SK-N-DZ (cell line): ENCODE measurements around the gene GAST.

Source experiments
- DNase-seq: peaks from one replicate; pipeline ENCODE4 v3.0.0-alpha.2; 2015; ENCODE audit warnings: low spot score

Gene GAST

DNA sequence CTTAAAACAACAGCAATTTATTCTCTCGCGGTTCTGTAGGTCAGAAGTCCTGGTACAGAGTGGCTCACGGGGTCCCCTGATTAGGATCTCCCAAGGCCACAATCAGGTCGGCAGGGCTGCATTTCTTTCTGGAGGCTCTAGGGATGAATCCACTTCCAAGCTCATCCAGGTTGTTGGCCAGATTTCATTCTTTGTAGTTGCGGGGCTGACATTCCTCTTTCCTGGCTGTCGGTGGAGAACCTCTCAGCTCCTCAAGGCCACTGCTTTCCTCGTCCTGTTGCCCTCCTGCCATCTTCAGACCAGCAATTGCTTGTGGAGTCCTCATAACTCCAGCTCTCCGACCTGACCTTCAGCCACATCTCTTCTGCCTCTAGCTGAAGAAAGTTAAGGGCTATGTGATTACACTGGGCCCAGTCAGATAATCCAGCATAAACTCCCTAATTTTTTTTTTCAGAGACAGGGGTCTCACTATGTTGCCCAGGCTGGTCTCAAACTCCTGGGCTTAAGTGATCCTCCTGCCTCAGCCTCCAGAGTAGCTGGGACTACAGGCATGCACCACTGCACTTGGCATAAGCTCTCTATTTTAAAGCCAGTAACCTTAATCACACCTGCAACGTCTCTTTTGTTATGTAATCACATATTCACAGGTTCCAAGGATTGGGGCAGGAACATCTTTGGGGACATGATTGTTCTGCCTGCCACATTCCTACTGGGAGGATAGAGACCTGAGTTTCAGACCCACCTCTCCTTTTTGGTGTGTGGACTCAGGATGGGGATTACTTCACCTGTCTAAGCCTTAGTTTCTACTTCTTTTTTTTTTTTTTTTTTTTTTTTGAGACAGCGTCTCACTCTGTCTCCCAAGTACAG, 4.1 kb upstream of the GAST start:
- no peak for DNase-seq

DNA sequence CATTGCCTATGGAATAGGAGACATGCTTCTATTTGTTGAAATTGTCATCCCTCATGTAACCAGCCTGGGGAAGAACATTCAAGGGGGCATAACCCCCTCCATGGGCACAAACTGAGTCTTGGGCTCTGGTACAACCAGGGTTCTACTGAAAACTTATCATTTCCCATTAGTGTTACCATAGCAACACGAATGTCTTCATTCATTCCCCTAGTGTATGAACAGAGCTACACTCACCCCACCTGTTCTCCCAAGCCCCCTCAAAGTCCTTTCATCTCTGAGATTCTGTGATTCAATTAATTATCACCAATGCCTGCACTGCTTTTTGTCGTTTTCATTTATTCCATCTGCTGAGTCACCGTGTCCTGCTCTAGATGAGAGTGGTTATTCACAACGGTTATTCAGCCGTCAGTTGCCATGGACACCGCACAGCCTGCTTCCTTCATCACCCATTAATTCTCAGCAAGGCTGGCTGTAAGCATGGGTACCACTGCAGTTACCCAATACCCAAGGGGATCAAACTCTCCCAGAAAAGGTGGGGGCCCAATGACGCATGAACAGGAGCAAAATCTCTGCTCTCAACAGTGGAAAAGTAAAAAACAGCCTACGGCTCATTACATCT, 1.6 kb upstream of the GAST start:
- peak; percentile 74 for DNase-seq

DNA sequence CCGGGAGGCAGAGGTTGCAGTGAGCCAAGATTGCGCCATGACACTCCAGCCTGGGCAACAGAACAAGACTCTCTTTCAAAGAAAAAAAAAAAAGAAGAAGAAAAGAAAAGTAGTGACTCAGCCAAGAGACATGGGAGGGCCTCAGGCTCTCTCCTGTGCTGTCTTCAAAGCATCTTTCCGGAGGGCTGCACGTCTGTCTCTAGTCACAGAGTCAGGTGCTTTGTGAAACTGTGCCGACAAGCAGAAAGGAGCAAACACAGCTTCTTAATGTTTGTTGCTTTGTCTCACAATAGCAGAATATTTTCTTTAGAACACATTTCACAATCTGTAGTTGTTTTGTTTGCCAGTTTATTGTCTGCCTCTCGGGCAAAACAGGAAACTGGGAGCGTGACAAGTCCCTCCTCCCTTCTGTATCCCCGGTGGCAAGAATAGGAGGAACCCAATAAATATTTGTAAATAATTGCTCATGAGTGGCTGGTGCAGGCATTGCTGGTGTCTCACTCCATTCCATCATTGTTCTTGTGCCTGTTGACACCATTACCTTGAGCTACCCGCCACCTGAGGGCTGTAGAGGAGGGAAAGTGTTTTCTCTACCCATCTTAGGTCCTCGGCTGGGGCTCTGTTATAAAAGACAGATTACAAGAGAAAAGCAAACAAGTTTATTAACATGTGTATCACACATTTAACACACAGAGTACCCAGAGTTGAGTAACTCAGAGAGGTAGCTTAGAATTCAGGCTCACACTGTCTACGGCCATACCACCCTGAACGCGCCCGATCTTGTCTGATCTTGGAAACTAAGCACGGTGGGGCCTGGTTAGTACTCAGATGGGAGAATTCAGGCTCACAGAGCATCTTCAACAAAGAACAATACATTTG, 5.5 kb downstream of the GAST start:
- no peak for DNase-seq

DNA sequence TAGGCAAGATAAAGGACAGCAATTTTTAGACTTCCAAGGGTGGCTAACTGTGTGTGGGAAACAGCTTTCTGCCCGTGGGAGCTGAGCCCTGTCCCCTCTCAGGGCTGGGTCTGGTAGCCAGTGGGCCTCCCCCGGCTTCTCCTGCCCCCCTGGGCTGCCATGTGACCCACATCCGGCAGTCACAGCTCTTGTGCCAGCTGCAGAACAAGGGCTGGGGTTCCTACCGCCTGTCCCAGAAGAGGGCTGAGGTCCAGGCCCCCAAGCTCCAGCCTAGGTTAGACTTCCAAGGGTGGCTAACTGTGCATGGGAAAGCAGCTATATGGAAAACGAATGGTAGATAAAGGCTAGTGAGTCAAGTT, 6.1 kb downstream of the GAST start:
- DNase-seq, result no peak

DNA sequence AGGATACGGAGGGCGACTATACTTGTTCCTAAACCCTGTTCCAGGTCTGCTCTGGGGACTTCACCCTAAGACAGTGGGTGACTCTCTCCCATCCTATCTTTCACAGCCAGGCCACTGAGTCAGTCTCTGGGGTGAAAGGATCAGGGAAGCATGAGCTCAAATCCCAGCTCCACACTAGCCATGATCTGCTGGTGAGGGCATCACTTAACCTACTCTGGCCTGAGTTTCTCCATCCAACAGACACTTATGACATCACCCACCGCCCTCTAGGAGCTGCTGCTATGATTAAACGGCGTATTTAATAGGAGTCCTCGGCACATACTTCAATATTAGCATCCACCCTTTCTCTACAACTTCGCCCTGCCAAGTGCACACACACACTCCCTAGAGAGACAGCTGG, 10.1 kb downstream of the GAST start:
- DNase-seq, result no peak

DNA sequence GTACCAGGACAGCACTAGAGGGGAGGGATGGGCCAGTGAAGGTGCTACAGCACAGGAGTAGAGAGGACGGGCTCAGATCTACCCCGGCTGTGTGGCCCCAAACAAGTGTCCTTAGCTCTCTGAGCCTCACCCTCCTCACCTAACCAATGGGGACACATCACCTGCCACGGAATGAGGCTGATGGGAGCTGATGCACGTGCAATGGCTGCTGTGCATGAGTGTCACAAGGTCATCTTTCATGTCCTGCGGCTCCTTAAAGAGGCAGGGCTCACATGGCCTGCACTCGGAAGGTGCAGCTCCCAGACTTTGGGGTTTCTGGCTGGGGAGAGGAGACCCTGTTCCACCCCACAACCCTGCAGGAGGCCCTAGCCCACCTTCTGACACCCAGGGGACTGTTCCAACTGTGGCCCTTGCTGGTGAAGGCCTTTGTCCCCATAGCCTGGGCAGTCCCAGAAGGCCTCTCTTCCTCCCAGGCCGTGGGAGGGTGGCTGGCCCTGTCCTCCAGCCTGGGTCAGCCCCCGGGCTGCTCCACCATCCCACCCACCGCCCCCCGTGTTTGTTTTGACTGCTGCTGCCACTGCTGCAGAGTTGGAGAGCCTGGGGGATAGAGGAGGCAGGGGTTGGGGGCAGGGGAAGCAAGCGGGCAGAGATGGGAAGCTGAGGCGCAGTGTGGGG, 11.8 kb downstream of the GAST start:
- DNase-seq, result no peak

DNA sequence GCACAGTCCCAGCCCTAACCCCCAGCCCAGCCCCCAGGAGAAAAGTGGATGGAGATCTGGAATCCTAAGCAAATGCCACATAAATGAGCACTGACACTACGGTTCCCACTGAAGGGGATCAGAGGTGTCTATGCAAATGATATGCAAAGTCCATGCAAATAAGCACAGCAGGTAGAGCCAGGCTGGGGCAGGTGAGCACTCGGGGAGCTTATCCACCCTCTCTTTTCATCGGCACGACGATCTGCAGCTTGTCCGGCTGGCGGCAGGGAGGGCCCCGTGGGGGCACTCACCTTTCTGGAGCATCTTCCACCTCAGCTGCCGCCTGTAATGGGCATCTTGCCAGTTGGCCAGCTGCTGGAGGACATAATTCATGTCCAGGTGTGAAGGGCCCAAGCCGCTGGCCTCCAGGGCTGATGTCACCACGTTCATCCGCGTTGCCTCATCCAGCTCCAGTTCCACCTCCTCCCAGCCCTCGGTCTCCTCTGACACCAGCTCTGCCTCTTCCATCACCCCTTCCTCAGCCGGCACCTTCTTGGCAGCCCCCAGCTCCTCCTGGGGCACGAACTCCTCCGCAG, 12.4 kb downstream of the GAST start:
- DNase-seq, result no peak

DNA sequence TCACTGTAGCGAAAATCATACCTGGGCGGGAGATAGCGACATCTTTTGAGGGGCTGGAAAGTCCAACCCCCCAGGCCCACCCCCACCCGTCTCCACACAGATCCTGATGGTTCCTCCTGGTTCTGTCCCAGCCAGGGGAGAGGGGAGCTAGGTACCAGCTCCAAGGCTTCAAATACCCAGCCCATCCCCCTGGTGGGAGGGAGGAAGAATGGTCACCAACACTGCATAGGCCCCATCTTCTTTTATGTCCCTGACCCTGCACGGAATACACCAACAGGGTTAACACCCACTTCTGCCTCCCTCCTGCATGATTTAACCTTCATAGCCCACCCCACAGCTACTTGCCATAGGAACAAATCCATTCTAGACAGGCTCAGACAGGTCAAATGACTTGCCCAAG, 13.0 kb downstream of the GAST start:
- DNase-seq, result no peak

DNA sequence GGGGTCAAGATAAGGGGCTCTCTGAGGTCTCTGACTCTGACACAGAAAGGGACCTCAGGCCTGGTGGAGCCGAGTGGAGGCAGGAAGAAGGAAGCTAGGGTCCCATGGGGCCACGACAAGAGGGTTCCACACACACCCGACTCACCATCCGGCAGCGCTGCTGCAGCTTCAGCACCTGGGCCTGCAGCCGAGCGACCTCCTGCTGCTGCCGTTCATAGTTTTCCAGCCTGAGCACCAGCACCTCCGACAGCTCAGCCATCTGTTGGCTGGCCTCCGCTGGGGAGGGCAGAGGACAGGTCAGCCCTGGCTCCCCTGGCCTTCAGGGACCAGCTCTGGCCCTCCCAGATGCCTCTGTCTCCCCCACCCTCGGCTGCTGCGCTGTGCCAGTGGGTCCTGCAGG, 15.9 kb downstream of the GAST start:
- no peak for DNase-seq

DNA sequence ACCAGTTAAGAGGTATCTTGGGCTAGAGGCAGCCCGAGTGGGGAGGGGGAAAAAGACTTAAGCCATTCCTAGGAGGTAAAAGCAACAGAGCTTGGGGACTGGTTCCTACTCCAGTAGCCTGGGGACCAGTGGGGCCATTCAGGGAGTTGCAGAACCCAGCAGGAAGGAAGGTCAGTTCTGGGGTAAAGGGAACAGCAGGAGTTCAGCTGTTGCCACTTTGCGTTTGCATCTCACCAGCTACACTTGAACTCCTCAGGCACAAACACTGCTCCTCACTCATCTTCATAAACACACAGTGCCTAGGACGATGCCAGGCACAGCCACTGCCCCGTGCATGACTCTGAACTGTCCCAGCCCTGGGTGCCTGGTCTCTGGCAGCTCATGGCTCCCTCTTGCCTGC, 18.3 kb downstream of the GAST start:
- DNase-seq, result no peak

DNA sequence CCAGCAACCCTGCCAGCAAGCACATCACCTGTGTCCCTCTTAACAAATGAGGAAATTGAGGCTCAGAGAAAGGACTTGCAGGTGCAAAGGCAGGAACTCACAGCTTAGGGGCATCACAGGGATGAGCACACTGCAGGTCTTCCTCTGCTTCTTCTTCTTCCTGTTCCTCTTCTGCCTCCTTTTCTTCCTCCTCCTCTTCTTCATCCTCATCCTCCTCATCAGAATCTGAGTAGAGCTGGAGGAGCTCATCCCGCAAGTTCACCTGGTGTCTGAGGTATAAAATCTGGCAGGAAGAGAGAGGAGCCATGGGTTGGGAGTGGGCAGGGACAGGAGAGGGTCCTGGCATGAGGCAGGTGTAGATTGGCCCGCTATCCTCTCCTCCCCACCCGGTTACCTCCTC, 19.7 kb downstream of the GAST start:
- DNase-seq, result no peak

DNA sequence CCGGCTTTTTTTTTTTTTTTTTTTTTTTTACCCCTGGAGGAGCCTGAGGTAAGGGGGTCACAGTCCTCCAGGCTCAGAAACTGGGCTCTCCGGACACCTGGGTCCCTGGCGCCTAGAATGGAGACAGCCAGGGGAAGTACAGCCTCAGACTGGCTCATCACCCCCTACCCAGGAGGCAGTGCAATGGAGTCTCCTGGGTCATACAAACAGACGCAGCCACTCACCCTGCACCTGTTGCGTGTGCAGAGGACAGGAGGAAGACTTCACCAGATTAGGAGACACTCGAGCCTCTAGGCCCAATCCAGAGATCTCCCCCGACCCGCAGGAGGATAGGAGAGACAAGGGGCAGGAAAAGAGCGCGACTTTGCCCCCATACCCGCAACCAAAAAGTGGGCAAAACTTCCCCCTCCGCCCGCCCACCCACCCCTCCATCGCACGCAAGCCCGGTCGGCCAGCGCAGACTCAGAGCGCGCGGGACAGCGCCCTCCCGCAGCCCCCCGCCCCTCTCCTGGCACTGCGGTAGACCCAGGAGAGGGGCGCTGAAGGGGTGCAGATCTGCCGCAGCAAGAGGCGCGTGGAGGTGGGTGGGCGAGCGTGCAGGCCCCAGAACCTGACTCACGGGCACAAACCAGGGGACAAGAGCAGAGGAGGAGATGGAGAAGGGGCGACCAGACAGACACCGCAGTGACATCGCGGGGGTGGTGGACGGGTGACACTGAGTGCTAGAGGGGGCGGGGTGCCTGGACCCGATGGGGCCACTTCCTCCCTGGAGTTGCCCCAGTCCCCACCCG, 21.4 kb downstream of the GAST start:
- no peak for DNase-seq

DNA sequence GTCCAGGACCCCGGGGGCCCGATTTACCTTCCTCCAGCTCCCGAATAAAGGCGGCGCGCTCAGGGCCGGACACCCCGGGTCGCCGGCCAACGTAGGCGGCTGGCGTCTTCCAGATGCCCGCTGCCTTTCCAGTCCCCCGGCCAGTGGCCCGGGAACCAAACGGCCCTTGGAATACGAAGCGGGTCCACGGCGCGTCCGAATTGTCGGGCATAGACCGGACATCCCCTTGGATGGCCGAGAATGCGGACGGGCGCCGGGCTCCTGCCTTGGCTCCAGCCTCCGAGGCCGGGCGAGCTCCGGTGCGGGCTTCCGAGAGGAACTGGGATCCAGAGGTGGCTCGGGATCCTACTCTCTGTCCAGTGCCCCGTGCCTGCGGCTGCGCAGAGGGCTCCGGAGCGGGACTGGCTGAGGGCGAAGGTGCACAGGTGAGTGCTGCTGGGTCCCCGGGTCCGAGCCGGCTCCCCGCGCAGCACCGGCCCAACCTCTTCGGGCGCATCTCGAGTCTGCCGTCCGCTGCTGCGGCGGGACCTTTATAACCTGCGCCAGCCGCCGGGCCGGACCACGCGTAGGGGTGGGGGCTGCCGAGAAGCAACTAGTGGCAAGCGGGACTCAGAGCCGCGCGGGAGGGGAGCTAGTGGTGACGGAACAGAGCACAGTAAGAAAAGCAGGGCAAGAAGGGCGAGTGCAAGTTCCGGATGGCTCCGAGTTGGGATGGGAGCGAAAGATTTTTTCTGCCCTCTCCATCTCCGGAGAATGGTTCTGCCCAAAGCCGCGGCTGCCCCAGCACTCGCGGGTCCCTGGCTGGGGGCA, 22.2 kb downstream of the GAST start, which contains the start of gene HAP1:
Gene HAP1, minus strand, starts transcription at position 505 of the 810 bp plus-strand sequence. Its CDS starts 9 bp downstream, at position 496.
- peak; percentile 52 for DNase-seq

DNA sequence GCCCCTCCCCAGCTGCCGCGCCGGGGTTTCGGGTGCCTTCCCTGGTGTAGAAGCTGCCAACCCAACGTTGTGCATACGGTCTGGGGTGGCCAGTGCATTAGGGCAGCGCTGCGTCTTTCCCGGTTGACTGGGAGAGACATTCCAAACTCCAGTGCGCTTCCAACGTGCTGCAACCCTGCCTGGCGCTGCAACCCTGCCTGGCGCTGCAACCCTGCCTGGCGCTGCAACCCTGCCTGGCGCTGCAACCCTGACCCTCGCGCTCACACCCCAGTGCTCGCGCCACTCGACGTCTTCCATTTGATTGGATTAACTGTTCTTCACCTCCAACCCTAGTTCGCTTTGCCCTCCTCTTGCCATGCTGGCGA, 22.8 kb downstream of the GAST start:
- DNase-seq, result no peak

DNA sequence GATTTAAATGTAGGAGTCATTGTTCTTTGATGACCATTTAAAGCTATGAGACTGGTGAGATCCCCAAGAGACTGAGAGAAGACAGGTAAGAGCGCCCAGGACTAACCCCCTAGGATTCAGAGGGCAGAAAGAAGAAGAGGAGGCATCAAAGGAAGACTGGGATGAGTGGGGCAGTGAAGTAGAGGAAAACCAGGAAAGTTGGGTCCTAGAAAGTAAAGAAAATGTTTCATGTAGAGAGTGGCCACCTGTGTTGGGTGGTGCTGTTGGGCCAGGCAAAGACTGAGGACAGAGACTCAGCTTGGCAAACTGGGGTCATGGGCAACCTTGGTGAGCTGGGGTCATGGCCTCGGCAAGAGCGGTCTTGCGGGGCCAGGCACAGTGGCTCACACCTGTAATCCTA, 23.6 kb downstream of the GAST start:
- no peak for DNase-seq

DNA sequence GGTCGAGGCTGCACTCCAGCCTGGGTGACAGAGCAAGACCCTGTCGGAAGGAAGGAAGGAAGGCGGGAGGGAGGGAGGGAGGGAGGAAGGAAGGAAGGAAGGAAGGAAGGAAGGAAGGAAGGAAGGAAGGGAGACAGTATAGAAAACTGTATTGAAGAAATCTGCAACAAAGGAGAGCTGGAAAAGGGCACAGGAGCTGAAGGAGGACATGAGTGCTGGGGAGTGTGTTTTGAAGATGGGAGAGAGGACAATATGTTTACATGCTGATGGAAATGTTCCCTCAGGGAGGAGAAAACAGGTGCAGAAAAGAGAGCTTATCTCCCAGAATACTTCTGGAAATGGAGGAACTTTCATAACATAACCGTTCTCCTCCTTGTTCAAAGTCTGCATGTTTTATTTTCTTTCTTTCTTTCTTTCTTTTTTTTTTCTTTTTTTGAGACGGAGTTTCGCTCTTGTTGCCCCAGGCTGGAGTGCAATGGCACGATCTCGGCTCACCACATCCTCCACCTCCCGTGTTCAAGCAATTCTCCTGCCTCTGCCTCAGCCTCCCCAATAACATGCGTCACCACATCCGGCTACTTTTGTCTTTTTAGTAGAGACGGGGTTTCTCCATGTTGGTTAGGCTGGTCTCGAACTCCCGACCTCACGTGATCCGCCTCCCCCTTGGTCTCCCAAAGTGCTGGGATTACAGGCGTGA, 25.0 kb downstream of the GAST start:
- DNase-seq, result no peak

DNA sequence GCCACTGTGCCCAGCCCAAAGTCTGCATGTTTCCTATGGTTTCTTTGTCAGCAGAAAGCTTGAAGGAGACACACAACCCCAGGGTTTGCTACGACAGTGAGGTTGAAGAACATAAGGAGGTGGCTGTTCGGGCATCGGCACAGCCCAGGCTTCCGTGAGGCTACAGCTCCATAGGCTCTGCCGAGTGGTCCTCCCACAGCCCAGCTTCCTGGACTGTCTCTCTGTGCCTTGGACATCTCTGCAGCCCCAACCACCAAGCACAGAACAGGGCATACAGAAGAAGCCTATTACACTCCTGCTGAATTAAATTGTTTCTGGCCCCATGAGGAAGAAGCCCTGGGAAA, 25.5 kb downstream of the GAST start:
- DNase-seq, result no peak

DNA sequence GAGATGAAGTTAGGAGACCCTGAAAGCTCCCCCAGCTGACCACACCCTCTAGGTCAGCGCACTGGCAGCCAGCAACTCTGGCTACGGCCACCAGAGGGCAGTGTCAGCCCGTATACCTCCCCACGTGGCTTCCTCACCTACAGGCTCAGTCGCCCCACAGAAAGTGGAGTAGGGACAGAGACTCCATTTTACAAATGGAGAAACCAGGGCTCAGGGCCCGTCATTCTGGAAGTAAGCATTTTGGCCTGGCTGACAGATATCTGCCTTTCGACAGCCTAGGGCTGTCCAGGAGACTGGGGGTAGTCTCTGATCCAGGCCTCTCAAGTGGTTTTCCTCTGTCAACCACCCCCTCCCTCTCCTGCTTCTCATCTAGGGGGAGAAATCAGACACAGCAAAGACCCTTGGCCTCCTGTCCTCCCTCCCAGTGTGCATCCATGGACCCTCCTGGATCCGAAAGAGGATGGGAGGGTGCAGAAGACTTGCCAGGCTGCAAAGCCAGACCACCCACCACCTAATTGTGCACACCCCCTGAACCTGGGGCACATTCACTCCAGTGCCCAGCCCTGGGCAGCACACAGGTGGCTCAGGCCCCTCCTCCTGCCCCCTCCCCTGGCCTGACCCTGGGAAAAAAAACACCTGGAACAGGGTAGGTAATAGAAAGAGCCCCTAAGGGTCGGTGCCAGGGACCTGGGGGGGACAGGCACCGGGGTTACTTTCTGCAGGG, 26.1 kb downstream of the GAST start:
- peak; percentile 91 for DNase-seq

DNA sequence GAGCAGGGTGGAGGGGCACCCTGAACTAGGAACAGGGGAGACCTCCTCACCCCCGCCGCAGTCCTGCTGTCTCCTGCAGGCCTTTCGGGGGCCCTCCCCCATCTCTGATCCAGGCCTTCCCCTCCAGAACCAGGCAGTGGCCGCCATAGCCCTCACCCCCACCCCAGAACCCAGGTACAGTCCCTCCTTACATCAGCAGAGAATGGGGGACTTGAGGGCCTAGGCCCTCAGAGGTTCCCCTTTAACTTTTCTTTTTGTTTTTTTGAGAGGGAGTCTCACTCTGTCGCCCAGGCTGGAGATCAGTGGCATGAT, 26.6 kb downstream of the GAST start:
- DNase-seq, result no peak
